Esophagus squamous epithelium (tissue), 4 donors: Measurements from ENCODE around the gene CCDC66.

Source experiments
- POLR2A ChIP-seq, 4 donors: fragments of 450-650 bp; IDR thresholded peaks; one replicate each; pipeline ENCODE4 v1.6.1; 2017; ENCODE audit warnings: antibody characterized with exemption in 4 of 4, mild to moderate bottlenecking in 4 of 4, moderate library complexity in 3 of 4
- TF ChIP-seq, protein P1 (sequence below), 6 experiments: fragments of 450-650 bp in 4 of 6; fragments of 200-600 bp in 2 of 6; sonication (generic) in 2 of 6; IDR thresholded peaks; one replicate each; pipeline ENCODE4 v1.5.1; 2016 to 2019; ENCODE audit warnings: antibody characterized with exemption in 6 of 6, mild to moderate bottlenecking in 4 of 6, moderate library complexity in 4 of 6

DNA sequence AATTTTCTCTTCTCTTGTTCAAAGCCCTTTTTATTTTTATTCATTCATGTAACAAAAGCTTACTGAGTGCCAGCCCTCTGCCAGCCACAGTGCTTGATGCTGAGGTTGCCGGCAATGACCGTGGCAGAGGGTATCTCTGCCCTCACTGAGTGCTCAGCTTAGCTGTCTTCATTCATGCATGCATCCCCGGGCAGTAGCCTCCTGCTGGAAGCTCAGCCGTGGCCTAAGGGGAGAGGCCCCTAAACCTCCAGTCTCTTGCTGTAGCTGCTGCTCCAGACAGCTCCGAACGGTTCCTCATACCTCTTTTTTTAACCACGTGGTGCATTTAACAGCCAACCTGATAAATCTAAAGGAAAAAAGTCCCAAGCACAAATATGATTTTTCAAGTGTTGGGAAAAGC is 34.6 kb upstream of the CCDC66 start:
- TF ChIP-seq, protein P1, sequence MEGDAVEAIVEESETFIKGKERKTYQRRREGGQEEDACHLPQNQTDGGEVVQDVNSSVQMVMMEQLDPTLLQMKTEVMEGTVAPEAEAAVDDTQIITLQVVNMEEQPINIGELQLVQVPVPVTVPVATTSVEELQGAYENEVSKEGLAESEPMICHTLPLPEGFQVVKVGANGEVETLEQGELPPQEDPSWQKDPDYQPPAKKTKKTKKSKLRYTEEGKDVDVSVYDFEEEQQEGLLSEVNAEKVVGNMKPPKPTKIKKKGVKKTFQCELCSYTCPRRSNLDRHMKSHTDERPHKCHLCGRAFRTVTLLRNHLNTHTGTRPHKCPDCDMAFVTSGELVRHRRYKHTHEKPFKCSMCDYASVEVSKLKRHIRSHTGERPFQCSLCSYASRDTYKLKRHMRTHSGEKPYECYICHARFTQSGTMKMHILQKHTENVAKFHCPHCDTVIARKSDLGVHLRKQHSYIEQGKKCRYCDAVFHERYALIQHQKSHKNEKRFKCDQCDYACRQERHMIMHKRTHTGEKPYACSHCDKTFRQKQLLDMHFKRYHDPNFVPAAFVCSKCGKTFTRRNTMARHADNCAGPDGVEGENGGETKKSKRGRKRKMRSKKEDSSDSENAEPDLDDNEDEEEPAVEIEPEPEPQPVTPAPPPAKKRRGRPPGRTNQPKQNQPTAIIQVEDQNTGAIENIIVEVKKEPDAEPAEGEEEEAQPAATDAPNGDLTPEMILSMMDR (IDR thresholded peaks at IDR 0.05): no peak
- no peak for TF ChIP-seq POLR2A (IDR thresholded peaks at IDR 0.05)
